GM10248 (cell line): ENCODE data around the gene MAPK4.

Source experiments
- CTCF ChIA-PET: fragments of 300-600 bp; sonication (Branson Sonifier 250); formaldehyde crosslinking; extraction: SDS; loops from one replicate; lab custom pipeline; 2021; ENCODE audit warnings: antibody characterized with exemption; lab: Yijun Ruan, JAX
- POLR2A ChIA-PET: fragments of 350-650 bp; sonication (Branson Sonifier 250); formaldehyde crosslinking; extraction: SDS; loops from one replicate; lab custom pipeline; 2020; ENCODE audit warnings: antibody characterized with exemption; lab: Yijun Ruan, JAX
- DNase-seq: peaks from one replicate; pipeline ENCODE4 v3.0.0; 2012; ENCODE audit errors: extremely low spot score
- TF ChIP-seq, protein P1 (sequence below): IDR thresholded peaks from 2 replicates; pipeline ENCODE4 v1.5.1; 2012; ENCODE audit warnings: mild to moderate bottlenecking, low read depth; ENCODE audit errors: extremely low read depth, missing control alignments, control extremely low read depth

The MAPK4 gene

DNA sequence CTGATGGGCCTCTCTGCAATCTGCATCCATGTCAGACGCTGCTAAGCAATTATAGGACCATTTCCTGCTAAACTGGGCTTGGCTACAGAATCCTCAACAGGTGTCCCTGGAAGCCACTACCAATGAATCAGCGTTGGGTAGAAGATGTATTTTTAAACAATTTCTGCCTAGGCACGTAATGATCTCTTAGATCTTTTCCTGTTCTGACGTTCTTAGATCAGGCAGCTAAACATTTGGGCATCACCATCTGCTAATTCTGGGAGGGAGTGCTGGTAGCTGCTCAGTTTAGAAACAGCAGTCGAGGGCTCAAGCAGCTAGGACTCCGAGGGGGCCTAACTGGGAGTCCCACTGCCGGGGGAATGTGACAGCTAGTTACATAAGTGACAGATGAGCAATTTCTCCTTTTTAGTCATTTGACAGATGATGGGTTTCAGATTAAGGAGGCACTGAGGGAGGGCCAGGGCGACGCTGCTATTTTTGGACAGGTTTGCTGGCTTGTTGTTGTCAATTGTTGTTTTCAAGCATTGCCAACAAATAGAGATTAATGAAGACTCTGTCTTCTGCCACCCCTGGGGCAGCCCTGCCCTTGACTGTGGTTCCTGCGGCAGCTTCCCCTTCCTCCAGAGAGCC is 167.2 kb downstream of the MAPK4 start:
- POLR2A ChIA-PET = no interaction called here
- CTCF ChIA-PET = interaction anchor here (1.0 kb wide), 1 partner anchor 16 kb away, joined by 3 read pairs; no protein-coding TSS in a partner anchor
- TF ChIP-seq, protein P1, sequence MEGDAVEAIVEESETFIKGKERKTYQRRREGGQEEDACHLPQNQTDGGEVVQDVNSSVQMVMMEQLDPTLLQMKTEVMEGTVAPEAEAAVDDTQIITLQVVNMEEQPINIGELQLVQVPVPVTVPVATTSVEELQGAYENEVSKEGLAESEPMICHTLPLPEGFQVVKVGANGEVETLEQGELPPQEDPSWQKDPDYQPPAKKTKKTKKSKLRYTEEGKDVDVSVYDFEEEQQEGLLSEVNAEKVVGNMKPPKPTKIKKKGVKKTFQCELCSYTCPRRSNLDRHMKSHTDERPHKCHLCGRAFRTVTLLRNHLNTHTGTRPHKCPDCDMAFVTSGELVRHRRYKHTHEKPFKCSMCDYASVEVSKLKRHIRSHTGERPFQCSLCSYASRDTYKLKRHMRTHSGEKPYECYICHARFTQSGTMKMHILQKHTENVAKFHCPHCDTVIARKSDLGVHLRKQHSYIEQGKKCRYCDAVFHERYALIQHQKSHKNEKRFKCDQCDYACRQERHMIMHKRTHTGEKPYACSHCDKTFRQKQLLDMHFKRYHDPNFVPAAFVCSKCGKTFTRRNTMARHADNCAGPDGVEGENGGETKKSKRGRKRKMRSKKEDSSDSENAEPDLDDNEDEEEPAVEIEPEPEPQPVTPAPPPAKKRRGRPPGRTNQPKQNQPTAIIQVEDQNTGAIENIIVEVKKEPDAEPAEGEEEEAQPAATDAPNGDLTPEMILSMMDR = no peak
- DNase-seq = peak; percentile 67

DNA sequence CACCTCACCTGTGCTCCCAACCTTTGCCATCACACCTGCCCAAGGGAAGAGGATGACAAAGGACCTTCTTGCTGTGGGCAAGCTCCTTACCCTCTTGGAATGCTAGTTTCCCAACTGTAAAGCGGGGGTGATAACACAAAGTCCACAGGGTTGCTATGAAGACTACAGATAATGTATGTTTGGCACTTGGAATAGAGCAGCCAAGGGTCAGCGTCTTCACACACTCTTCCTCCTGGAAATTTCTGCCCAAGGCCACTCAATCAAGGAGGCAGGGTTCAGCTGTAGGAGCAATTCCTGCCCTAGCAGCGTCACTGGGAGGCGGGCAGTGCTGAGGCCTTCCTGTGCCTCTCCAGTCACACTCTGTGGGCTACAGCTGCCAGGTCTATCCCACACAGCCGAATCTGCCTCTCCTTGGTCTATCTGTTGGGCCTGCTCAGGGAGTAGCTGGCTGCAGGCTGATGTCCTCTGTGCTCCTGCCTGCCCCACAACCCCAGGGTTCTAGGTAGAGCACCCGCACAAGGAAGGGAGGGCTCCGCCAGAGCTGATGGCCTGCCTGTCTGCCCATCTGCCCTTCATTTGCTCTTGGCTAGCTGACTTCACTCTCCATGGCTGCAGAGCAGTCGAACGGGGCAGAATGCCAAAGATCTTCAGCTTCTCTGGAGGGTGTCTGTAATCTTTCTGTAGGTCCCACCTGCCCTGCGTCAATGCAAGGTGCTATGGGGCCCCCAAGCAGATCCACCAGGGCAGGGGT is 168.0 kb downstream of the MAPK4 start:
- no peak for DNase-seq
- TF ChIP-seq, protein P1 = no peak
- ChIA-PET POLR2A (no interaction called here), CTCF (interaction anchor here (0.7 to 1.0 kb wide), 2 partner anchors 15 to 89 kb away, joined by 3 read pairs; no protein-coding TSS in a partner anchor)

DNA sequence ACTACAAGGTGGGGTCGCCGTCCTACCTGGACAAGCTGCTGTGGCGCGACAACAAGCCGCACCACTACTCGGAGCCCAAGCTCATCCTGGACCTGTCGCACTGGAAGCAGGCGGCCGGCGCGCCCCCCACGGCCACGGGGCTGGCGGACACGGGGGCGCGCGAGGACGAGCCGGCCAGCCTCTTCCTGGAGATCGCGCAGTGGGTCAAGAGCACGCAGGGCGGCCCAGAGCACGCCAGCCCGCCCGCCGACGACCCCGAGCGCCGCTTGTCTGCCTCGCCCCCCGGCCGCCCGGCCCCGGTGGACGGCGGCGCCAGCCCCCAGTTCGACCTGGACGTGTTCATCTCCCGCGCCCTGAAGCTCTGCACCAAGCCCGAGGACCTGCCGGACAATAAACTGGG is 169.5 kb downstream of the MAPK4 start:
- ChIA-PET CTCF (no interaction called here), POLR2A (no interaction called here)
- TF ChIP-seq, protein P1 = no peak
- DNase-seq = no peak

DNA sequence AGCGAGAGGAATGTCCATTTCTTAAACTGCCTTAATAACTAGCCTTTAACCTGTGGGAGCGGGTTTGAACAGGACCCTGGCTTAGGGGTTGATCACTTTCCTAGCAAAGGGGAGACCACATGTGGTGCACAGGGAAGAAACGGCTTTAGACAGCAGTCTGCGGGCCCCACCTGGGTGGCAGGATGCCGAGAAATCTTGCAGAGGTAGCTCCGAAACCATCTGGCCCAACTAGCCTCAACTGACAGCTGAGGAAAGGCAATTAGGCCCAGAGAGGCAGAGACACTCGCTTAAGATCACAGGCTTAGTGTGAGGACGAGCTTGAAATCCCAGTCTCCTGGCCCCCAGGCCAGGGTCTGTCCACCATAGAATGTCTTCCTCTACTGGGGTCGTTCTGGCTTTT is 170.1 kb downstream of the MAPK4 start:
- TF ChIP-seq, protein P1 = no peak
- DNase-seq = no peak
- CTCF ChIA-PET = no interaction called here
- POLR2A ChIA-PET = no interaction called here

DNA sequence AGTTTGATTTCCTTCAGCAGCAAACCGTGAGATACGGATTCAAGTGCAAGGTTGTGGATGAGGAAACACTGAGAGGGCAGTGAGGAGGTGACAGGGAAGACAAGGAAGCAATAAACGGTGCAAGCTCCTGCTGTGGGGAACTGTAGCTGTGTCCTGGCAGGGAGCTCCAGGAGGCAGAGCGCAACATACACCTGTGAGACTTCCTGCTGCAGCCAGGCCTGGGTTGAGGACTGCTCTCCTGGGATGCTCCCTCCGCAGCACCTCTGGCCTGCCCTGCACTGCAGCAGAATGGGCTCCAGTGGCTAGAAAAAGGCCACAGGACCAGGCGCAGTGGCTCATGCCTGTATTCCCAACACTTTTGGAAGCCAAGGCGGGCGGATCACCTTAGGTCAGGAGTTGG is 174.5 kb downstream of the MAPK4 start:
- ChIA-PET POLR2A (no interaction called here), CTCF (no interaction called here)
- TF ChIP-seq, protein P1 = no peak

DNA sequence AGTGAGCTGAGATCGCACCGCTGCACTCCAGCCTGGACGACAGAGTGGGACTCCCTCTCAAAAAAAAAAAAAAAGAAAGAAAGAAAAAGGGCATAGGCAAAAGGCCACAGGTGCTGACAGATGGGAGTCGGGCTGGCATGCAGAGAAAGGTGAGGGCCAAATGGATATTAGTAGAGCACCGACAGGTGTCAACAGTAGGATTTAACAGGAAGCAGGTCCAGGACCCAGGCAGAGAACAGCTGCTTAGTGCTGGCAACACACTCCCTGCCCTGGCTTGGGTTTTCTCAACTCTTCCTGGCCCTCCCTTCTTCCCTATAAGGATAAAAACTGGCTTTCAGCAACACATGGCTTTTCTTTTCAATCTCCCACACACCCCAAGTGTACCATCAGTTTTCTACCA is 175.0 kb downstream of the MAPK4 start:
- no peak for DNase-seq
- CTCF ChIA-PET = no interaction called here
- POLR2A ChIA-PET = no interaction called here
- TF ChIP-seq, protein P1 = no peak

More for the DNA sequence above, 174.5 kb downstream of the MAPK4 start:
- DNase-seq = no peak
